Measurements from ENCODE around the gene SPHK1.

DNA sequence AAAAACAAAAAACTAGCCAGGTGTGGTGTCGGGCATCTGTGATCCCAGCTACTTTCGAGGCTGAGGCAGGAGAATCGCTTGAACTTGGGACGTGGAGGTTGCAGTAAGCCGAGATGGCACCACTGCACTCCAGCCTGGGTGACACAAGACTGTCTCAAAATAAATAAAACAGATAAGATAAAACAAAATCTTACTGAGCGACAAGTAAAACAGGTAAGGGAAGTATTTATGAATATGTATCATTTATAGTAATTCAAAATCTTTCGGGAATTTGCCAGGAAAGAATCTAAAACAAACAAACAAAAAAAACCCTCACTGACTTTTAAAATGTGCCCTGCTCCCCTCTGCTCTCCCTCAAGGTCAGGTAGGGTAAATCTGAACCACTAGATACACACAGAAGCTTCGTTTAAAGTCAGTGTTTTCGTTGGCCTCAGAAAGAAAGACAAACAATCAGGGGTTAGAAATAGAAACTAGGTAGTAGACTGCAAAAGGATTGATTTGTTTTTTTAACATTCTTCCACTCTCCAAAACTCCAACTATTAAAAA is 32.8 kb upstream of the SPHK1 start:
- TF ChIP-seq, protein P1, sequence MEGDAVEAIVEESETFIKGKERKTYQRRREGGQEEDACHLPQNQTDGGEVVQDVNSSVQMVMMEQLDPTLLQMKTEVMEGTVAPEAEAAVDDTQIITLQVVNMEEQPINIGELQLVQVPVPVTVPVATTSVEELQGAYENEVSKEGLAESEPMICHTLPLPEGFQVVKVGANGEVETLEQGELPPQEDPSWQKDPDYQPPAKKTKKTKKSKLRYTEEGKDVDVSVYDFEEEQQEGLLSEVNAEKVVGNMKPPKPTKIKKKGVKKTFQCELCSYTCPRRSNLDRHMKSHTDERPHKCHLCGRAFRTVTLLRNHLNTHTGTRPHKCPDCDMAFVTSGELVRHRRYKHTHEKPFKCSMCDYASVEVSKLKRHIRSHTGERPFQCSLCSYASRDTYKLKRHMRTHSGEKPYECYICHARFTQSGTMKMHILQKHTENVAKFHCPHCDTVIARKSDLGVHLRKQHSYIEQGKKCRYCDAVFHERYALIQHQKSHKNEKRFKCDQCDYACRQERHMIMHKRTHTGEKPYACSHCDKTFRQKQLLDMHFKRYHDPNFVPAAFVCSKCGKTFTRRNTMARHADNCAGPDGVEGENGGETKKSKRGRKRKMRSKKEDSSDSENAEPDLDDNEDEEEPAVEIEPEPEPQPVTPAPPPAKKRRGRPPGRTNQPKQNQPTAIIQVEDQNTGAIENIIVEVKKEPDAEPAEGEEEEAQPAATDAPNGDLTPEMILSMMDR (IDR thresholded peaks at IDR 0.05) = no peak
- TF ChIP-seq POLR2A (IDR thresholded peaks at IDR 0.05) = no peak

All from esophagus squamous epithelium (tissue), 4 donors.